ENCODE results near the gene CNBP. TPM values are rescaled to one million over a fixed set of nuclear protein-coding genes. Genes with fewer than 3 reads are reported as not detected.

The CNBP gene
- total and polyA plus RNA-seq, 2 of the 13 experiments (the other 11 are each of a cell fraction or from before 2014, with no cell fraction given), result 282 to 354 TPM

- TF ChIP-seq PHF21A (CRISPR knock-in tag; IDR thresholded peaks at IDR 0.05), result peak; percentile 30; the same call in 1 of the 2 replicates
- TF ChIP-seq ZSCAN22 (CRISPR knock-in tag; IDR thresholded peaks at IDR 0.05), result no peak
- TF ChIP-seq ZNF337 (CRISPR knock-in tag; IDR thresholded peaks at IDR 0.05; ENCODE audit: borderline replicate concordance, low read depth), result no peak
- no peak for TF ChIP-seq ZNF83 (CRISPR knock-in tag; IDR thresholded peaks at IDR 0.05; ENCODE audit: borderline replicate concordance)
- no peak for TF ChIP-seq AHR (CRISPR knock-in tag; IDR thresholded peaks at IDR 0.05)
- TF ChIP-seq ZNF850 (CRISPR knock-in tag; conservative IDR thresholded peaks at IDR 0.05), result no peak
- TF ChIP-seq ZNF503 (CRISPR knock-in tag; IDR thresholded peaks at IDR 0.05), result 0 out of 2 replicates have a peak, but pooled peaks have one; percentile 21
- no peak for TF ChIP-seq ZNF616 (CRISPR knock-in tag; IDR thresholded peaks at IDR 0.05; ENCODE audit: low read depth)
- no peak for TF ChIP-seq MAFK (conservative IDR thresholded peaks at IDR 0.05 in 1 of 2, IDR thresholded peaks at IDR 0.05 in 1 of 2; ENCODE audit: low read length in 2 of 2)
- TF ChIP-seq RFX1 (IDR thresholded peaks at IDR 0.05), result no peak
- TF ChIP-seq ZSCAN9 (CRISPR knock-in tag; IDR thresholded peaks at IDR 0.05; ENCODE audit: borderline replicate concordance), result peak; percentile 23; the same call in 1 of the 2 replicates
- TF ChIP-seq ZBTB39 (CRISPR knock-in tag; IDR thresholded peaks at IDR 0.05), result no peak
- TF ChIP-seq SIX1 (CRISPR knock-in tag; IDR thresholded peaks at IDR 0.05; ENCODE audit: borderline replicate concordance), result no peak
- no peak for TF ChIP-seq REXO4 (CRISPR knock-in tag; IDR thresholded peaks at IDR 0.05; ENCODE audit: borderline replicate concordance)
- TF ChIP-seq ZZZ3 (CRISPR knock-in tag; IDR thresholded peaks at IDR 0.05; ENCODE audit: borderline replicate concordance), result no peak; the same call in 1 of the 2 replicates
- no peak for TF ChIP-seq SOX13 (IDR thresholded peaks at IDR 0.05)
- TF ChIP-seq SOX13 (CRISPR knock-in tag; conservative IDR thresholded peaks at IDR 0.05 in 1 of 2, IDR thresholded peaks at IDR 0.05 in 1 of 2), result no peak
- TF ChIP-seq BATF2 (CRISPR knock-in tag; IDR thresholded peaks at IDR 0.05), result no peak
- no peak for TF ChIP-seq ZNF709 (CRISPR knock-in tag; IDR thresholded peaks at IDR 0.05)
- no peak for TF ChIP-seq FOXC1 (CRISPR knock-in tag; IDR thresholded peaks at IDR 0.05; ENCODE audit: borderline replicate concordance)
- no peak for TF ChIP-seq DZIP1 (CRISPR knock-in tag; IDR thresholded peaks at IDR 0.05)
- TF ChIP-seq ZNF598 (CRISPR knock-in tag; IDR thresholded peaks at IDR 0.05; ENCODE audit: borderline replicate concordance), result no peak
- no peak for TF ChIP-seq ZNF781 (CRISPR knock-in tag; IDR thresholded peaks at IDR 0.05; ENCODE audit: borderline replicate concordance, not compliant biosample characterization)
These were observed 60.2 kb downstream of the CNBP start (continued) for GRCh38 chr3:129123314-129124060.

All from HepG2 (cell line).